ENCODE results near the gene COL23A1. TPM values are rescaled to one million over a fixed set of nuclear protein-coding genes. Genes with fewer than 3 reads are reported as not detected.

Gene COL23A1
- total and polyA plus RNA-seq, 2 donors (not counting 1 experiment from before 2014, with no cell fraction given) = not detected

DNA sequence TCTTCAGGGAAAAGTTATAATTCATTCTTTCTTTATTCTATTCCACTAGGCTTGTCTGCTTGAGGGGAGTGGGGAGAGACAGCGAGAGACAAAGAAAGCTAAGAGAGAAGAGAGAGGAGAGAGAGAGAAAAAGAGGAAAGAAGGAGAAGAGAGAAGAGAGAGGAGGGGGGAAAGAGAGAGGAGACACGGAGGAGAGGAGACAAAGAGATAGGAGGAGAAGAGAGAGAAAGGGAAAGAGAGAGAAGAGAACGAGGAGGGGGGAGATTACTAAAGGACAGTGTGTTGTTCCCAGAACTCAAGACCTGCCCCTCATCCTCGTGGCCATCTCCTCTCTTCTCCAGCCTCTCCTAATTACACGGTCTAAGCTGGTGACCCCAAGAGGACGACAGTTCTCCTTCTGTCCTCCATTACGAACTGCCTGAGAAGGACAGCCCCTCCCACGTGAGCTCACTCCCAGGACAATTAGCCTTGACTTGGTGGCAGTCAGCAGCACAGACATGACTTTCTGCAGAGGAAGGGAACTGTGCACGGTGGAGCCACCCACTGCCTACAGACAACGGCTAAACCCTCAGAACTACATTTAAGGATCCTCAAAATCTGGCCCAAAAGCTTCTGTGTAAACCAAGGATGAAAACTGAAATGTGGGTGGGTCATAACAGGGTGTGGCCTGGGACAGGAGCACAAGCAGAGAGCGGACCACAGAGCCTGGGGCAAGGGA, 99.1 kb downstream of the COL23A1 start:
- Histone ChIP-seq H3K4me2 (ENCODE audit: extremely low read depth, insufficient read depth, low read length) (no peak overlapping the region), H3K79me2 (ENCODE audit: control insufficient read depth, insufficient read depth, low read length) (no peaks in the 10 kb centered on the region), H4K20me1 (ENCODE audit: control insufficient read depth, extremely low read depth, insufficient read depth, low read length) (no peaks in the 10 kb centered on the region), H3K27me3 (ENCODE audit: control insufficient read depth, insufficient read depth, low read length) (no peaks in the 10 kb centered on the region), H3K36me3 (ENCODE audit: control insufficient read depth, insufficient read depth, low read length) (no peaks in the 10 kb centered on the region), H3K9ac (ENCODE audit: insufficient read depth, low read length) (no peak overlapping the region), H3K27ac (ENCODE audit: insufficient read depth, low read length) (no peak overlapping the region), H3K9me3 (ENCODE audit: control insufficient read depth, insufficient read depth, low read depth, low read length) (no peaks in the 10 kb centered on the region), H3K4me3 (replicated peaks in 1 of 4; ENCODE audit: control extremely low read depth in 1 of 4, insufficient read depth in 1 of 4, low read depth in 3 of 4, low read length in 4 of 4) (no peak overlapping the region), H3K4me1 (ENCODE audit: control insufficient read depth, extremely low read depth, insufficient read depth, low read length) (no peaks in the 10 kb centered on the region), H2AFZ (ENCODE audit: low read length) (no peak overlapping the region)
- TF ChIP-seq EZH2 (IDR thresholded peaks at IDR 0.05; ENCODE audit: low read length, missing control alignments) = no peak
- TF ChIP-seq, protein P1, sequence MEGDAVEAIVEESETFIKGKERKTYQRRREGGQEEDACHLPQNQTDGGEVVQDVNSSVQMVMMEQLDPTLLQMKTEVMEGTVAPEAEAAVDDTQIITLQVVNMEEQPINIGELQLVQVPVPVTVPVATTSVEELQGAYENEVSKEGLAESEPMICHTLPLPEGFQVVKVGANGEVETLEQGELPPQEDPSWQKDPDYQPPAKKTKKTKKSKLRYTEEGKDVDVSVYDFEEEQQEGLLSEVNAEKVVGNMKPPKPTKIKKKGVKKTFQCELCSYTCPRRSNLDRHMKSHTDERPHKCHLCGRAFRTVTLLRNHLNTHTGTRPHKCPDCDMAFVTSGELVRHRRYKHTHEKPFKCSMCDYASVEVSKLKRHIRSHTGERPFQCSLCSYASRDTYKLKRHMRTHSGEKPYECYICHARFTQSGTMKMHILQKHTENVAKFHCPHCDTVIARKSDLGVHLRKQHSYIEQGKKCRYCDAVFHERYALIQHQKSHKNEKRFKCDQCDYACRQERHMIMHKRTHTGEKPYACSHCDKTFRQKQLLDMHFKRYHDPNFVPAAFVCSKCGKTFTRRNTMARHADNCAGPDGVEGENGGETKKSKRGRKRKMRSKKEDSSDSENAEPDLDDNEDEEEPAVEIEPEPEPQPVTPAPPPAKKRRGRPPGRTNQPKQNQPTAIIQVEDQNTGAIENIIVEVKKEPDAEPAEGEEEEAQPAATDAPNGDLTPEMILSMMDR (conservative IDR thresholded peaks at IDR 0.05 in 1 of 2, IDR thresholded peaks at IDR 0.05 in 1 of 2; ENCODE audit: low read depth in 1 of 2, low read length in 2 of 2) = no peak
- DNase-seq (ENCODE audit: low read depth in 2 of 2) = no peak

DNA sequence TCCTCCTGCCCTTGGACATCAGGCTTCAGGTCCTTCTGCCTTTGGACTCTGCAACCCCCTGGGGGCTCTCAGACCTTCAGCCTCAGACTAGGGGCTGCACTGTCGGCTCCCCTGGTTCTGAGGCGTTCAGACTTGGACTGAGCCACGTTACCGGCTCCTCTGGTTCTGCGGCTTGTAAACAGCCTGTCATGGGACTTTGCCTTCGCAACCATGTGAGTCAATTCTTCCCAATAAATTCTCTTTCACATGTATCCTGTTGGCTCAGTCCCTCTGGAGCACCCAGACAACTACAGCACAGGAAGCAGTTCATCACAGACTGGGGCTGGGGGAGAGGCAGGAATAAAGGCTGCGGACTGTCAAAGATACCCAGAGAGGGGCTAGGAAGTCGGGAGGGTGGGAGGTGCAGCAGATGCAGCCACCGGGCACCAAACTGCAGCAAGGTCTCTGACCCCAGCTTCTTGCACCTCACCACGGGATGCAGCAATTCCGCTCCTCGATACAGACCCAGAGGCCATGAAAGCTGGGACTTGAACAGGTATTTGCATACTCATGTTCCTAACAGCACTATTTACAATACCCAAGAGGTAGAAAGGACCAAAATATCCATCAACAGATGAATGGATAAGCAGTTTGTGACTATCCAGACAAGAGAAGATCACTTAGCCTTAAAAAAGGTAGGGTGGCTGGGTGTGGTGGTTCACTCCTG, 100.8 kb downstream of the COL23A1 start:
- Histone ChIP-seq H3K27me3 (ENCODE audit: control insufficient read depth, insufficient read depth, low read length) (no peaks in the 10 kb centered on the region), H3K4me2 (ENCODE audit: extremely low read depth, insufficient read depth, low read length) (no peak overlapping the region), H3K4me3 (replicated peaks in 1 of 4; ENCODE audit: control extremely low read depth in 1 of 4, insufficient read depth in 1 of 4, low read depth in 3 of 4, low read length in 4 of 4) (no peak overlapping the region), H4K20me1 (ENCODE audit: control insufficient read depth, extremely low read depth, insufficient read depth, low read length) (no peaks in the 10 kb centered on the region), H2AFZ (ENCODE audit: low read length) (no peak overlapping the region), H3K27ac (ENCODE audit: insufficient read depth, low read length) (no peak overlapping the region), H3K9me3 (ENCODE audit: control insufficient read depth, insufficient read depth, low read depth, low read length) (no peaks in the 10 kb centered on the region), H3K36me3 (ENCODE audit: control insufficient read depth, insufficient read depth, low read length) (no peaks in the 10 kb centered on the region), H3K9ac (ENCODE audit: insufficient read depth, low read length) (no peak overlapping the region), H3K4me1 (ENCODE audit: control insufficient read depth, extremely low read depth, insufficient read depth, low read length) (no peaks in the 10 kb centered on the region), H3K79me2 (ENCODE audit: control insufficient read depth, insufficient read depth, low read length) (no peaks in the 10 kb centered on the region)
- no peak for DNase-seq (ENCODE audit: low read depth in 2 of 2)
- TF ChIP-seq EZH2 (IDR thresholded peaks at IDR 0.05; ENCODE audit: low read length, missing control alignments) = no peak
- TF ChIP-seq, protein P1 (conservative IDR thresholded peaks at IDR 0.05 in 1 of 2, IDR thresholded peaks at IDR 0.05 in 1 of 2; ENCODE audit: low read depth in 1 of 2, low read length in 2 of 2) = no peak

DNA sequence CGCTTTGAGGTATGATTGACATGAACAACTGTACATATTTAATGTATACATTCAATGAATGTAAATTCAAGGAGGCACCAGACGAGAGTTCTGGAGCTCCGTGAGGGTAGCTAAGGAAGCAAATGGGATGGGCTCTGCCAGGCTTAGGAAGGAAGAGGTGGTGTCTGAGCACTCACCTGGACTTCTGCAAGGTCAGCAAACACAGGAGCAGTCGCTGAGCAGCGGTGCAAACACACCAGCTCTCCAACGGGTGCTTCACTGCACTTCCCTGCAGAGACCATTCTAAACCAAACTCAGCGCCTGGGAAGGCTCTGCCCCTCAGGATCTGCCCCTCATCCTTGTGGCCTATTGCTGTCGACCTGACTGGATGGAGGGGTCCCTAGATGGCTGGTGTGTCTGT, 101.5 kb downstream of the COL23A1 start:
- Histone ChIP-seq H3K9me3 (ENCODE audit: control insufficient read depth, insufficient read depth, low read depth, low read length) (no peaks in the 10 kb centered on the region), H3K4me1 (ENCODE audit: control insufficient read depth, extremely low read depth, insufficient read depth, low read length) (no peaks in the 10 kb centered on the region), H2AFZ (ENCODE audit: low read length) (no peak overlapping the region), H3K36me3 (ENCODE audit: control insufficient read depth, insufficient read depth, low read length) (no peaks in the 10 kb centered on the region), H3K27ac (ENCODE audit: insufficient read depth, low read length) (no peak overlapping the region), H4K20me1 (ENCODE audit: control insufficient read depth, extremely low read depth, insufficient read depth, low read length) (no peaks in the 10 kb centered on the region), H3K4me2 (ENCODE audit: extremely low read depth, insufficient read depth, low read length) (no peak overlapping the region), H3K27me3 (ENCODE audit: control insufficient read depth, insufficient read depth, low read length) (no peaks in the 10 kb centered on the region), H3K9ac (ENCODE audit: insufficient read depth, low read length) (no peak overlapping the region), H3K4me3 (replicated peaks in 1 of 4; ENCODE audit: control extremely low read depth in 1 of 4, insufficient read depth in 1 of 4, low read depth in 3 of 4, low read length in 4 of 4) (no peak overlapping the region), H3K79me2 (ENCODE audit: control insufficient read depth, insufficient read depth, low read length) (no peaks in the 10 kb centered on the region)
- no peak for TF ChIP-seq EZH2 (IDR thresholded peaks at IDR 0.05; ENCODE audit: low read length, missing control alignments)
- DNase-seq (ENCODE audit: low read depth in 2 of 2) = no peak

Data from fibroblast of lung (primary cell).